ENCODE measurements around the gene EPHB2.

Gene EPHB2

DNA sequence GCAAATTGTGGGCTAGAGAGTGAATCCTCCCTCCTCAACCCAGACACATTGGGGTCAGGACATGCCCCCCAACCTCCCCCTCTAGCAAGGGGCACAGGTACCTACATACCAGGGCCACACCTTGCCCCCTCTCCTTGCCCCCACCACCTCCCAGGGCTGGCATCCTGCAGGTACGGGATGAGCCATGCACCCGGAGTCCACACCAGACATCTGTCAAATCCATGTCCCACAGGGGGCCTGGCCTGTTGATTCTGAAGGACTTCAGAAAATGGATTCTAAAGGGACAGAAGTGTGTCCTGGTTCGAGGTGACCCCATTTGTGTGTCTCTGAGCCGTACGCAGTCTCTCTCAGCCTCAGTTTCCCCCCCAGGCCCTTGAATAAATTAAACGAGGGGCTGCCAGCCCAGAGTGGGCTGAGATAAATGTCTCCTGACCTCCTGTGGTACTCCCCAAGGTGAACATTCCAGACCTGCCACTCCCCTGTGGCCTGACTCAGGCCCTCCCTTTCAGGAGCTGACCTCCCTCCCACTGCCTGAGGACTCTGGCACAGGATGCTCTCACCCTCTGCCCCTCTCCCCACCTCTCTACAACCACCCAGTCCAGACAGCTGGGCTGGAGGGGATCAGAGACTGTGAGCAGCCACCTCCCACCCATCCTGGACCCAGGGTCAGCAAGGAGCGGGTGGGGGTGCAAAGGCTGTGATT lies 94.5 kb downstream of the EPHB2 start:
- DNase-seq, result no peak

DNA sequence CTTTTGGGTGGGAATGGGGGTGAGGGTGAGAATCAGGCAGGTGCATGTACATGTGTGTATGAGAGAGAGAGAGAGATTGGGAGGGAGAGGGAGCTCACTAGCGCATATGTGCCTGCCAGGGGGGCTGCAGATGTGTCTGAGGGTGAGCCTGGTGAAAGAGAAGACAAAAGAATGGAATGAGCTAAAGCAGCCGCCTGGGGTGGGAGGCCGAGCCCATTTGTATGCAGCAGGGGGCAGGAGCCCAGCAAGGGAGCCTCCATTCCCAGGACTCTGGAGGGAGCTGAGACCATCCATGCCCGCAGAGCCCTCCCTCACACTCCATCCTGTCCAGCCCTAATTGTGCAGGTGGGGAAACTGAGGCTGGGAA lies 95.0 kb downstream of the EPHB2 start:
- no peak for DNase-seq

DNA sequence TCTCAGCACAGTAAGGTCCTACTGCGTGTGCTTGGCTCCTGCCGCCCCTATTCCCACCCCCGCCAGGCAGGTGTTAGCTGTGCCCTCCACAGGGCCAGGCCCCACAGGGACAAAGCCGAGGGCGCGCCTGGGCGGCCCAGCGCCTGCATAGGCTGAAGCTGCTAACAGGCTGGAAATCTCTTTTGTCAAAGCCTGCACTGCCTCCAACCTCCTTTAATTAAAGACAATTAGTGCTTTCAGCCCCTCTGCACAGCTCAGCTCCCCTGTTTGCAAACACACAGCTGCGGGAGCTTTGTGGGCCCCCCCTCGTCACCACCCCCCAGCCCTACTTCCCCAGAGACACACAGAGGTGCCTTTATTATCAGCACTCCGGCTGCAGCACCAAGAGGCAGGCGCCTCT lies 95.9 kb downstream of the EPHB2 start:
- no peak for DNase-seq

DNA sequence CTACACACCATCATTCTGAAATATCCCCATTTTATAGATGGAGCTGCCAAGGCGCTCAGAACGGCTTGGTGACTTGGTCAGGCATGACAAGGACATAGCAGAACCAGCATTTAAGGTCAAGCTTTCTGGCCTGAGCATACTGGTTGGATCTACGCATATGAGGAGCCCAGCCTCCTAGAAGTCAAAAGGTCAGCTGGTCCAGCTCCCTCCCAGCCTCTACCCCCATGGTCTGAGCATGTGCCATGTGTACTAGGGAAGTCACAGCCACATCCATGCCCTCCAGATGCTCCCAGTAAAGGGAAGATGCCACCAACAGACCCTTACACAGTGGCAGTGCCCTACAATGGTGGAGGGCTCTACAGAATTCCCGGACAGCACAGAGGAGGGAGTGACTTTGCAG lies 96.7 kb downstream of the EPHB2 start:
- no peak for DNase-seq

DNA sequence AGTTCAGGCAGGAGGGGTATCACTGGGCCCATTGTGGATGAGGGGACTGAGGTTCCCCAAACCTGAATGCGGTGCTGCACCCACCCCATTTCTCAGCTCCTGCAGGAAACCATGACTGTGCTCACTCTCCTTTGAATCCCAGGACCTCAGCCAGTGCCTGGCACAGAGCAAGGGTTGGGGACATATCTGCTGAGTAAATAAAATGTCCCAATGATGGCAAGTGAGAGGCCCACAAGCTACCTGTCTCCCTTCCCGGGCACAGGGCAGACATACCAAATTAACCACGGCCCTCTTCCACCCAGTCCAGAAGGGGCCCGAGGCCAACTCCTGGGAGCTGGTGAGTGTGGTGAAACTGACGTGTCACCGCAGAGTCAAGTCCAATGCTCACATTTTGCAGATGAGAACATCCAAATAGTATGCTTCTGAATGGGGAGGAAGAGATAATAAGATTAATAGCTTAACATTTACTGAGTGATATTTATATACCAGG lies 97.6 kb downstream of the EPHB2 start:
- no peak for DNase-seq

DNA sequence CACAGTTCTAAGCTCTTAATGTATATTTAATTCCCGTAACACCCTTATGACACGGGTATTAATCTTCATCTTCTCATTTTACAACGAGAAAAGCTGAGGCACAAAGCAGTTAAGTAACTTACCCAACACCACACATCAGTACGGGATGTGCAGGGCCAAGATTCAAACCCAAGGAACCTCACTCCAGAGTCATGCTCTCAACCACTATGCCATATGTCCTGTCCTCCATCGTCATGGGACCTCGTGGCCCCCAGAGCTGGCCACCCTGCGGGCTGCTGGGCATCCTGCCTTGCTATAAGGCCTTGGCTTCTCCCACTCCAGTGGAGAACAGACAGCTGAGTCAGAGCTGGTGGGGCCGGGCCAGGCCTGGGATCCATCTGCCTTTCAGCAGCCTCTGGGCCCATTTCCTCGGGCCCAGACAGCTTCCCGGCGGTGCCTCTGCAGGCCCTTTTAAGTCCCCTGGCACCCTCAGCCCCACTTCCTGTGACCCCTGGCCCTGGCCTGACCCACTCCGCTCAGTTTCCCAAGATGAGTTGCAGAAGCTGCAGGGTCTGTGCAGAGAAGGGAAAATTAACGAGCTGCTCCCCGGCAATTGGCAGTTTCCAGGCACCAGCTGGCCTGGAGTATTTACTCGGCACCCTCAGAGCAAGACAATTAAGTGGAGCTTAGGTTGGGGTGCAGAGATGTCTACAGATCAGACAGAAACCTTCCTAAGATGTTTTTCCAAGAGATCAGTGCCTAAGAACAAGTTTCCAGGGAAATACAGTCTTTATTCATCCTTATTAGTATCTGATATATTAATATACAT lies 98.2 kb downstream of the EPHB2 start:
- DNase-seq, result no peak

DNA sequence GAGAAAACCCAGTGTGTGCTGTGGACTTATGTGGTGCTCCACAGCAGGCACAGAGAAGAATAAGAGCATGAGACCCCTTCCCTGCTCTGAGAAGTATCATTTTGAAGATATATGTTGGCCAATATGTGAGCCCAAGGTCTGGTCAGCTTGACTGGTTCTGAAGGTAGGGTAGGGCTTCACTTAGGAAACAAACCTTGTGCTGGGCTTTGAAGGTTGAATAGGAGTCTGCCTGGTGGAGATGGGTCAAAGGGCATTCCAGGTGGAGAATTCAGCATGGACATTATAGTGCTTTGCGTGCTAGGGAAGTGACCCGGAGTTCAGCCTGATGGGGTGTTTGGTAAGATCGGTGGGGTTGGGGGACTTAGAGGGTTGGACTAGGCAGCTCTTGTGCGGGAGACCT lies 99.1 kb downstream of the EPHB2 start:
- DNase-seq, result no peak

DNA sequence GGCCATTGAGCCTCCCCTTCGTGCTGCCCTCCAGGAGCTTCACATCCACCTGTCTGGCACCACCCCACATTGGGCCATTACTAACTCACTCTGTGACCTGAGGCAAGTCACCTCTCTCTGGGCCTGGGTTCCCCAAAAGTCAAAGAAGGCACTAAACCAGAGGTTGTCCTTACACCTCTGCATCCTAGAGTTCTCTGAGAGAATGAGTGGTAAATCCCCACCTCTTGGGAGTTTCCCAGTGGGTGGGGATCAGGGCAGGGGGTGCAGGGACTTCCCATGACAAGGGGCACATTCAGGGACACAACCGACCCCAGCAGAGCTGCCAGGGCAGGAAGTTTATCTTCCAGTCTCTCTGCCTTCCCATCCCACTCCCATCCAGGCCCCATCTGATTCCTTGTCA lies 99.7 kb downstream of the EPHB2 start:
- DNase-seq, result no peak

DNA sequence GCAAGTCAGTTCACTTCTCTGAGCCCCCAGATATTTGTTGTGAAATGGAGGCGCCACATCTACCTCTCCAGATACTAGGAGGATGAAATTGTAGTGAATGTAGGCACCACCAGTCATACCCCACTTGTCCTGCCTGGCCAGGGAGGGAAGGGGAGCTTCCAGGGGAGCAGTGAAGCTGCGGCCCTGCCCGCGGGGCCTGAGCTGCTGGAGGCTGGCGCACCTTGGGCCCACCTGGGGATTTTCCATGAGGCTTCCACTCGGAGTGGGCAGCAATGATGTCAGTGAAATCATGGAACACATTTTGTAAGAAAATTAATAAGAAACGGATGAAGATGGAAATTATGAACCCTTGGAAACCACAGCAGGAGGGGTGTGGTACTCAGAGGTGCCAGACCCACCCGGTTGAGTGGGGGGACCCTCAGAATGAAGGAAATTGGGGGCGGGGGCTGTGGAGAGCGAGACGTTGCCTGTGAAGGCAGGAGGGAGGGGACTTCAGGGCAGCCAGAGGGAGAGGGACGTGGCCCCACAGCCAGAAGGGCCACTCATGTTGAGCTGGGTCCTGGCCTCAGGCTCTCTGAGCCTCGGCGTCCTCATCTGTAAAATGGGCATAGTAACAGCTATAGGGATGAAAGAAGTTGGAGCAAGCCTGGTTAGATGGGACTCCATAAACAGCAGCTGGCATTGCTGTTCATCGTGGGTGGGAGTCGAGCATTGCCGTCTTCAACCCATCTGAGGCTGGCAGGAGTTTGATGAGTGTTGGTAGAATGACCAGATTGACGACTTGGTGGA lies 101.6 kb downstream of the EPHB2 start:
- no peak for DNase-seq

DNA sequence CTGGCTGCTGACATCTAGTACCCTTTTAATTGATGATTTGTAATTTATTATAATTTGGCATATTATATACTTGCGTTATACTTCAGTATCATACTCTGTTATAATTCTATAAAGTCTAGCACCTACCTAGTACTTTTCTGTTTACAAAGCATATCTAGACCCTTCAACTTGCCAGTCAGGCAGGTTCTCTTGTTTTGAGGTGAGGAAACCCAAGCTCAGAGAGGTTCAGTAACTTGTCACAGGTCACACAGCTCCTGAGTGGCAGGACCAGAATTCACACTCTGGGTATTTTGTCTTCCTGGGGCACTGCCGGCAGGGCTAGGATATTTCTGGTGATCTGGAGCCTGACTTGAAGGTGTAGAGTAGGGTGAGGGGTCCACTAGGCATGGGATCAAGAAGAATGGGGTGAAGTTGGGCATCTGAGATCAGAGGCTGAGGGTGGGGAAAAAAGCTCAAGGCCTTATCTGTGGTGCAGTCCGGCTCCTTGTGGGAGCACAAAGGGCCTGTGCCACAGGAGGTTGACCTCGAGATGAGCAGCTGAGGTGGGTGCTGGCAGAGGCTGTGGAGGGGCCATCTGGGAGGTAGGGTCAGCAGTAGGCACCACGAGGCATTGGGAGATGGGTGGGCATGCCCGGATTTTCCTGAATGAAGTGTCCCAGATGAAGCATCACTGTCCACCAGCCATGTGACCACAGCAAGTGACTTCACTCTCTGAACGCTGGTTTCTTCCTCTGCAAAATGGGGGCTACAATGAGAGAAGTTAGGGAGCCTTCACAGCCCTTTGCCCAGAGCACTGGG lies 102.6 kb downstream of the EPHB2 start:
- no peak for DNase-seq

DNA sequence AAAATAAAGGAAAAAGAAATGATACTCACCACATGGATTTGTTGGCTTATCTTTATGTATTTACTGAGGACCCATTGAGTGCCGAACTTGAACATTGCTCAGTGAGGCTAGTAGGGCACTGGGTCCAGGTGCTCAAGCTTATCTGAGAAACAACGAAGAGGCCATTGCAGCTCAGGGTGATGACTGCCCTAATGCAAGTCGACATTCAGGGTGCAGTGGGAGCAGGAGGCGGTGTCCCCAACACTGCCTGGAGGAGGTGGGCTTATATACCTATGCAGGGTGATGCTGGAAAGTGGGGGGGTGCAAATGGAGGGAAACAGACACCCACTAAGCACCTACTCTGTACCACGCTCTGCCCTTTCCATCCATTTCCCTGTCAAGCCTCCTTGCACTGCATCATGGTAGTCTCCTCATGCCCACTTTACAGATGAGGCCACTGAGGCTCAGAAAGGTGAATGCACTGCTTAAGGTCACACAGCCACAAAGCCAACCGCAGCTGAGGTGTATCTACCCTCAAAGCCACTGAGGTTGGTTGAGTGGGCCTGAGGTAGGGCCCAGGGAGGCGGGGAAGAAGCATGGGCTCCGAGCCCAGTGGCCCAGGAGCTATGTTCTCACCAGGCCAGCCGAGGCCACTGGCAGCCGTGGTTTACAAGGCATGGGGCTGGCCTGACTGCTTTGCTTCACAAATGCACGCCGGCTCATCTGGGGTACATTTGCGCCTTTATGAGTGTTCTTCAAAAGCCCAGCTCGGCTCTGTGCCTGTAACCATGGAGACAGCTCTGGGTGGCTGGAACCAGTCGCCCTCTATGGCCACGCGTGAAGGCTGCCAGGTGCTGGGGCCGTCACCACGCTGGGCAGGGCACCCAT lies 103.8 kb downstream of the EPHB2 start:
- no peak for DNase-seq

DNA sequence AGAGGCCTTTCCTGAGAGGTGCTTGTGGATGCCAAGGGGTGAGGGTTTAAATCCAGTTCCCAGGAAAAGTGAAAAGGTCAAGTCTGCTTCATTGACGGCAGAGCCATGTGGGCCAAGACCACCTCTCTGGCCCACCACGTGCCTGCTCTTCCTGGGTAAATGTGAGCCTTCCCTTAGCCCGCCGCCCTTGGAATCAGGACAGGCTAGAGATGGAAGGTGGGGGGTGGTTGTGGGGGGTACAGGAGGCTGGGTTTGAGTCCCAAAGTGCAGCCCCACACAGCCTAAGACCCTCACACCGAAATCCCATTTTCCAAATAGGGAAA lies 104.4 kb downstream of the EPHB2 start:
- no peak for DNase-seq

DNA sequence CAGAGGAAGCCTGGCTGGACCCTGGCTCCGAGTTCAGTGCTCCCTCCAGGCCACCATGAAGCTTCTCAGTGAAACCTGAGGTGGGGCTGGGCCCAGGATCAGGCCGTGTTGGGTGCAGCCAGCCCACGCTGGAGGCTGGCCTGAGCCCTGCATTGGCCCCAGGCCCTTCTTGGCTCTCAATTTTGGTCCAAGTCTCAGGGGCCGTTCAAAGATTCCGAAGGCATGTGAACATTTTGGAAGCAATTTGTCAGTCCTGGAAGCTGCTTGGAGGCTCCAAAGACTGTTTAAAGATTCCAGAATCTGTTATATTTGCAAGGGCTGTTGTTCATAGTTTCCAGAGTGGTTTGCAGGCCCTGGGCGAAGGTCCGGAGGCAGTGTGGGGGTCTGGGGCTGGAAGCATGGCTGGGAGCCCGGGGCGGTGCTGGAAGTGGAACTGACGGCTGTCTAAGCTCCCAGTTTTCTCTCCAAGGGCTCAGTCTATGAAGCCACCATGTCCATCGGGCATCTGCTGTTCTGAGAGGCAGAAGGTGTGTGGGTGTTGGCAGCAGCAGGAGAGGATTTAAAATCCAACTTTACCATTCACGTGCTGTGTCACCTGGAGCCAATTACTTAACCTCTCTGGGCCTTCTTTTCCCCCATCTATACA lies 104.9 kb downstream of the EPHB2 start:
- no peak for DNase-seq

DNA sequence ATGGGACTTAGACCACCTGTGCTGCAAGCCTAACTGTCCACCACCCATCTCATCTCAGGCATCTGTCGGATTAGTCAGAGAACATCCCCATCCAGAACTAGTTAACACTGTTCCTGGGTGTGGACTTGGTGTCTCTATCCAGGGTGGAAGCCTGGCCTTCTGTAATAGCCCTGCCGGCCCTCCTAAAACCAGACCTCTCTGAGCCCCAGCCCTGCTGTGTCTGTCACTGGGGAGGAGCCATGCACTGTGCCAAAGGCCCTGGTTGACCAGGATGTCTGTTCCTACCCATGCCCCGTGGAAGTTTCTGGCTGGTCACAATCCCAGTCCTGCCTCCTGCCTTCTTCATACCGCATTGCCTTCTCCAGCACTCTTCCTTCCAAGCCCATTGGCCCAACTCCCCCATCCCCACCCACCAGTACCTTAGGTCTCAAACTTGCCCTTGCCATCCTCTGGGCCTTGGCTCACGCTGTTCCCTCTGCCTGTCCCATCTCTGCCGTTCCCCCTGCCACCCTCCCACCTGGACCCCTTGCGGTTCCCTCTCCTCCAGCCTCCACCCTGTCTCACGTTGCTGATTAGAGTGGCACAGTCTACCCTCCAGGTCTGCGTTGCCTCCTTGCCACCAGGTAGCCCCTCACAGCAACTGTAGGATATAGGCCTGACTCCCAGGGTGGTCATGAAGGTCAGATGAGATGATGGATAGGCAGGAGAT lies 105.6 kb downstream of the EPHB2 start:
- DNase-seq, result no peak

DNA sequence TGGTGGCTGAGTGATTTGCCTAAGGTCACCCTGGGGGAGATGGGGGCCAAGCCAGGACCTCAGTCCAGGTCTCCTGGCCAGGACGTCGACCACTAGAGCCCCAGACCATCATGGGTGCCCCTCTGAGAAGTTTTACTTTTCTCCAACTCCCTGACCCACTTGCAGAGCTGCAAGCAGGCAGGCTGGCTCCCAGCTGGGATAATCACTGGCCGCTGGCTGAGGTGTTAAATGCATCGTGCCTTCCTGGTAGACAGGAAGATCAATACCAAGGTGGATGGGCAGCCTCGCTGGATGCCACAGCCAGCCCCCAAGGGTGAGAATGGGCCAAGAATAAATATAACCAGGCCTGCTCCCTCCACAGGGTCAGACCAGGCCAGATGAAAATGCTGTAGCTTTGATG lies 106.2 kb downstream of the EPHB2 start:
- no peak for DNase-seq

DNA sequence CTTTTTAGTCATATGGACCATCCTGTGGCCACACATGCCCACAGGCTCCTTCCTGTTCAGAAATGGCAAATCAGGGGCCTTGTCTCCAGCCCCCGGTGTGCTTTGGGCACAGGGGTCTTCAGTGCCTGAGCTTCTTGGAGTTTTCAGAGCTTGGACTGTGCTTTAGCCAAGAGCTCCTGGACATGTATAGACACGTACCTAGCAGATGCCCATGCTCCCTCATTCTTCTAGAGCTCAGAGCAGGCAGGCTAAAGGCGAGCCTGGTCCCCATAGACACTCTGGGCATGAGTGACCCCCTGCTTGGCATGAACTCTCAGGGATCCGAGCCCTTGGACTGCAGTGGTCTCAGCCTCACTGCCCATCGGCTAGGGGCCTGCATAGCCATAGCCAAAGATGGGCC lies 106.8 kb downstream of the EPHB2 start:
- no peak for DNase-seq

DNA sequence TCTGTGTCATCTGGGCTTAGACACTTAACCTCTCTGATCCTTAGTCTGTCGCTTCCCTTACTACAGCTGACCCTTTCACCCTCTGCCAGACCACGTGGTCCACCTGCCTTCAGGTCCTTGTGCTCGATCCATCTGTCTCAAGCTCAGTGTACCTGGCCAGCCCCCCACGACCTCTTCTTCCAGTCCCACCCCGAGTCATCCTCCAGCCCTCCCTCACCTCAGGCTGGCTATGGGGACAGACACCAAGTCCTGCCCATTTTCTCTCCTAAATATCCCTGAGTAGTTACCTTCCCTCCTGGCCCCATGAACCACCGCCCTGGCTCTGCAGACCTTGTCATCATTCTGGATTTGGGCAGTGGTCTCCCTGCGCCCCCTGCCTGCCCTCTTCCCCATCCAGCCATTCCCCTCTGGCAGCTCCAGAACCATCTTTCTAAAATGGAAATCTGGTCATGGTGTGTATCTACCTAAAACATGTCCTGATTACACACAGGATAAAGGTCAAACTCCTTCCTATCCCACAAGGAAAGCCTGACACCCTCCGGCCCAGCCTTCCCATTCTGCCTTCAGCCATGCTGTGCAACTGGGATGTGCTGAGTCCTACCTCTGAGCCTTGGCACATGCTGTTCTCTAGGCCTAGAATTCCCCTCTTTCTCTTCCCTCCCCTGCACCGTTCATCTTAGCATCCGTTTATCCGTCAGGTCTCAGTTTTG lies 107.6 kb downstream of the EPHB2 start:
- no peak for DNase-seq

DNA sequence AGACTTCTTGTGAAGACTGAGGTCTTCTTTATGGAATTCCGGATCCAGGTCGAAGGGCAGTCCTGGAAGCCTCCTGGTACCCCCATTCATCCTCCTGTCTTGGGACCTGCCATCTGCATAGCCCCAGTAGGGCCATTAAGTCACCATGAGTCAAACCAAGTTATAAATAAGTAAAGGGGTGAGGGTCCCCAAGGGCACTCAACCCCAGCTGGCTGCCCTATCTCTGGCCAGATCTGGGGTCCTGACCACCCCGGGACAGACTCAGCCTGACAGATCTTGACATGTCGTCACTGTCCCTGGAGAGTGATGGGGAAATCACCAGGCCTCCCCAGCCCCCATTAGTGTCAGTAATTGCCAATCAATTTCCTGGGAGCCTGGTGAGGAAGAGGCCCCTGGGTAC lies 108.7 kb downstream of the EPHB2 start:
- DNase-seq, result no peak

DNA sequence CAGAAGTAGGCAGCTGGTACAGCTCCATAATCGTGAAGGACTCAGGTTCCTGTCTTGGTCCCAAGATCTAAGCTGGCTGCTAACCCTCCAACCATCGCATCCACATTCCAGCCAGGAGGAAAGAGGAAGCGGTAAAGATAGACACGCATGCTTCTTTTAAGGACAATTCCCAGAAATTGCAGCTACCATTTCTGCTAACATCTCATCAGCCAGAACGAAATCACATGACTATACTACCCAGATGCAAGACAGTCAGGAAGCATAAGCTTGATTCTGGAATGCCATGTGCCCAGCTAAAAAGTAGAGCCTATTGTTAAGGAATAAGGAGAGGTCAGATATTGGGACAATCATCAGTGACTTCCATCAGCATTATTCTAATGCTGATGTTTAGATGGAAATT lies 110.4 kb downstream of the EPHB2 start:
- DNase-seq, result no peak

DNA sequence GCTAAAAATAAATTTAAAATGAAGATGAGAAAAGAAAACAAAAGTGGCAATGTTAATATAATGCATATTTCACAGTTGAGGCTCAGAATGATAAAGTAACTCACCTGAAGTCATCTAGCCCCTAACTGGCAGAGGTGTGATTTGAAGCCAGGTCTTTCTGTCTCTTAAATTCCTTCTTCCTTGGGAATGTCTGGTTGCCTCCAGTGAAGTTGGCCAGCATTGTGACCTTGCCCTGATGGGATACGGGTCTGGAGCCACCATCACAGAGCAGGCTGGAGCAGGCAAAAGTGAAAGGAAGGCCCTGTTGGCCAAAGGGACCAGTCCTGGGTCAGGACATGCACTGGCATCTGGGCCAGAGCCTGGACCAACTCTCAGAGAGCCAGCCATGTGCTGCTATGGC lies 111.7 kb downstream of the EPHB2 start:
- DNase-seq, result no peak

All from activated T-cell treated with anti-CD3 and anti-CD28 coated beads for 4 hours (primary cell).